NB4 (cell line): ENCODE data around the gene KCNC2.

Source experiments
- DNase-seq: peaks from one replicate; pipeline ENCODE4 v3.0.0; 2010; ENCODE audit warnings: low read depth
- H3K4me3 ChIP-seq: one replicate; pipeline ENCODE4 v1.5.1; 2011; ENCODE audit warnings: mild to moderate bottlenecking, low read depth, low read length, moderate library complexity
- MYC ChIP-seq: IDR thresholded peaks from 2 replicates; pipeline ENCODE4 v1.6.1; 2011; ENCODE audit warnings: low read depth, low read length
- POLR2A ChIP-seq: IDR thresholded peaks from 2 replicates; pipeline ENCODE4 v1.6.1; 2011; ENCODE audit warnings: mild to moderate bottlenecking; ENCODE audit not compliant: insufficient read length; ENCODE audit errors: extremely low read depth
- TF ChIP-seq, protein P1 (sequence below): IDR thresholded peaks from 2 replicates; pipeline ENCODE4 v1.6.1; 2011; ENCODE audit warnings: low read depth, low read length
- TF ChIP-seq, protein P2 (sequence below): IDR thresholded peaks from one replicate; pipeline ENCODE4 v1.5.1; 2012; ENCODE audit warnings: low read depth, low read length

KCNC2 gene

DNA sequence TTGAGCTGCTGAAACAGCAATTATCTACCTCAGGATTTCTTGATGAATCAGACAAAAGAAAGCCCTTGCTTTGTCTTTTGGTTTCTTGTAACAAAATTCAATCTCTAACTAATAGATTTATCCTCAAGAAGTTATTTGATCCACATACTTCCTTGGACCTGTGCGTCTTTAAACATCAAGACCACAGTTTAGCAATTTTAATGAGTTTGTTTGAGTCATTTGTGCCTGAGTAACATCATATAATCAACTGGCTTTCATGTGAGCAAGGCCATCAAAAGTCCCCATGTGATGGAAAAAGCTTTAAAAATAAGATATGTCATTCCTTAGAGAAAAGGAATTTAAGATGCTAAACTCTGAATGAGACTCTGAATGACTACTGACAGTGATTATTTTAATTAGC is 52.3 kb downstream of the KCNC2 start:
- no peak overlapping the region for H3K4me3 ChIP-seq
- no peak for TF ChIP-seq MYC
- no peak for DNase-seq

DNA sequence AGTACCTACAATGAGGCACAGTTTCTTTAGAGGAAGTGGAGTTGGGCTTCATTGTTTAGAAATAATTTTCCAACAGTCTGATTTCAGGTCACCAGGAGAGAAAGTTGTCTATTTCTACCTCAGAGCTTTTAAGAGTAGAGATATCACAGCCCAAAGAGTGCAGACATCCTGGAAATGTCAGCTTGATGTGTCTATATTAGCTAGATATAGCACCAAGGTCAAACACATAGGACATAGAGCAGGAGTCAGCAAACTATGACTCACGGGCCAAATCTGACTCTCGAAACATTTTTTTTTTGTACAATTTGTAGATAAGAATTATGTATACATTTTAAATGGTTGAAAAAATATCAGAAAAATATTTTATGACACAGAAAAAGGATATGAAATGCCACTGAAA is 53.7 kb downstream of the KCNC2 start:
- TF ChIP-seq POLR2A (no peak), MYC (no peak)
- TF ChIP-seq, protein P1, sequence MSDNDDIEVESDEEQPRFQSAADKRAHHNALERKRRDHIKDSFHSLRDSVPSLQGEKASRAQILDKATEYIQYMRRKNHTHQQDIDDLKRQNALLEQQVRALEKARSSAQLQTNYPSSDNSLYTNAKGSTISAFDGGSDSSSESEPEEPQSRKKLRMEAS: no peak
- TF ChIP-seq, protein P2, sequence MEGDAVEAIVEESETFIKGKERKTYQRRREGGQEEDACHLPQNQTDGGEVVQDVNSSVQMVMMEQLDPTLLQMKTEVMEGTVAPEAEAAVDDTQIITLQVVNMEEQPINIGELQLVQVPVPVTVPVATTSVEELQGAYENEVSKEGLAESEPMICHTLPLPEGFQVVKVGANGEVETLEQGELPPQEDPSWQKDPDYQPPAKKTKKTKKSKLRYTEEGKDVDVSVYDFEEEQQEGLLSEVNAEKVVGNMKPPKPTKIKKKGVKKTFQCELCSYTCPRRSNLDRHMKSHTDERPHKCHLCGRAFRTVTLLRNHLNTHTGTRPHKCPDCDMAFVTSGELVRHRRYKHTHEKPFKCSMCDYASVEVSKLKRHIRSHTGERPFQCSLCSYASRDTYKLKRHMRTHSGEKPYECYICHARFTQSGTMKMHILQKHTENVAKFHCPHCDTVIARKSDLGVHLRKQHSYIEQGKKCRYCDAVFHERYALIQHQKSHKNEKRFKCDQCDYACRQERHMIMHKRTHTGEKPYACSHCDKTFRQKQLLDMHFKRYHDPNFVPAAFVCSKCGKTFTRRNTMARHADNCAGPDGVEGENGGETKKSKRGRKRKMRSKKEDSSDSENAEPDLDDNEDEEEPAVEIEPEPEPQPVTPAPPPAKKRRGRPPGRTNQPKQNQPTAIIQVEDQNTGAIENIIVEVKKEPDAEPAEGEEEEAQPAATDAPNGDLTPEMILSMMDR: no peak
- H3K4me3 ChIP-seq: no peak overlapping the region
- no peak for DNase-seq

DNA sequence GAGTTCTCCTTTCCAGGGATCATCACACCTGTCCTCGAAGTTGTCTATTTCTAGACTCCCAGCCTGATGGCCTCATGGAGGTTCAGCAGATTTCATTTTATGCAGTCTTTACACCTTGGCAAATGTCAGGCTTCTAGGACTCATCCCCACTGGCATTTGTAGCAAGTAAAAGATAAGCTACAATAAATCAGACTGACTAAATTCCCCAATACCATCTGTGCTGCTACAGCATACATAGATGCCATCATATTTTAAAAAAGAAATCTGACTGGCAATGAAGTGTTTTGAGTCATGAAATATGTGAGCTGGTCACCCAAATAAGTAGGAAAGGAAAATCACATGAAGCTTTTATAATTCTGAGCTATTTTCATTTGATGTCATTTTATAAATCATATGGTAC is 55.3 kb downstream of the KCNC2 start:
- H3K4me3 ChIP-seq: no peak overlapping the region
- TF ChIP-seq POLR2A (no peak), MYC (no peak)
- TF ChIP-seq, protein P2: no peak
- TF ChIP-seq, protein P1: no peak
- DNase-seq: no peak

DNA sequence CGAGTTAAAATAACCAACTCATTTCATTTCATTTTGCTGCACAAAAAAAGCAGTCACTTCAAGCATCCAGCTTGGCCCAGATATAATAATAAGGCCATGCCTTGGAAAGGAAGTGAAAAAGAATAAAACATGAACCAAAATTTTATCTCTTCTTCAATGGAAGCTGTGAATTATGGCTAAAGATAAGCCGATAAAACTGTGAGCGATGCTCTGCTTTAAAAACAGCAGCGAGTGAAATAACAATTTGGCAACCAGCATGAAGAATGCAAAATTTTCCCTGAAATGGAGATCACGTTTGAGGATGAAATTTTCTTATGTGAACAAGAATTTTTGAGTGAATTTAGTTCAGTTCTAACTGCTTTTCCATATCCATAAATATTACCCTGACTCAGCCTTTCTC is 70.4 kb downstream of the KCNC2 start:
- DNase-seq: no peak
- H3K4me3 ChIP-seq: no peak overlapping the region
- TF ChIP-seq, protein P1: no peak
- TF ChIP-seq, protein P2: no peak
- TF ChIP-seq MYC (no peak), POLR2A (no peak)

DNA sequence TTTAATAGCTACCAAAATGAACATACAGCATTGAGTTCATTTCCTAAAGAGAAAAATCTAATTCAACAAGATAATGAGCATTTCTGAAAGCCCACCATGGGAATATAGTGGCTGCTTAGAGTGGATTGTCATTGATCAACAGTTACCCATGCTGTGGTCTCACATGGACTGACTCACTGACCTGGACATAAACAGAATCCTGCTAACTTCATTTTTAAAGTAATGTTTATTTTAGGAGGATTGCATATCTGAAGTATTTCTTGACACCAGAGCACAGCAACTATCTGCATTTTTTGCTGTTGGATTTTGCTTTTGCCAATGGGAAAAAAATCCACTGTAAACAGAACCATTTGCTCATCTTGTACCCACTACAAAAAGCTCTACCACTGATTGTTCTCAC is 71.7 kb downstream of the KCNC2 start:
- no peak overlapping the region for H3K4me3 ChIP-seq
- TF ChIP-seq, protein P1: no peak
- no peak for TF ChIP-seq MYC
- no peak for TF ChIP-seq POLR2A
- TF ChIP-seq, protein P2: no peak
- no peak for DNase-seq

DNA sequence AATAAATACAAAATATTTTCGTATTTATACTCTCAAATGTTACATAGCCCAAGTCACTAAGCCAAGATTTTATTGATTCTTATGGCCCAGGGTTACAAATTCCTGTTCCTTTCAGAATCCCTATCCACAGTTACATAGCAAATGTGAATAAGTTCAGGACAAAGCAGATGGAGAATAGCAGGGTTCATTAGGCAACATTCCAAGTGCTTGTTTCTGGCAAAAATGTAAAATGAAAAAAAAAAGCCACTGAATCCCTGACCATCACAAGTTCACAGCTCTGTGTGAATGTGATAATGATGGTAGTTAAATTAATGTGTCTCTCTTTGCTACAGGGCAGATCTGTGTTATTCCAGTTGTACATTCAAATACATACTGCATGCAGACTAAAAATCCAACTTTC is 74.6 kb downstream of the KCNC2 start:
- no peak overlapping the region for H3K4me3 ChIP-seq
- TF ChIP-seq, protein P2: no peak
- TF ChIP-seq POLR2A: no peak
- no peak for TF ChIP-seq MYC
- TF ChIP-seq, protein P1: no peak
- DNase-seq: no peak
